Panc1 (cell line): ENCODE data around the gene ARHGEF37. TPM values are rescaled to one million over a fixed set of nuclear protein-coding genes. Genes with fewer than 3 reads are reported as not detected.

Experiments used
- ATAC-seq: fragments of 200-7000 bp; cut with Tn5 transposase; 2 replicates; pipeline ENCODE4 v1.9.1; 2020; ENCODE audit warnings: mild to moderate bottlenecking, moderate library complexity
- BruUV-seq: library from RNA; stranded (reverse); fragments of 400-500 nt; replicated peaks from 2 replicates; lab custom pipeline; 2021; lab: Mats Ljungman, UMichigan
- CTCF ChIA-PET: fragments of 300-600 bp; sonication (Branson Sonifier 250); formaldehyde crosslinking; loops from one replicate; lab custom pipeline; 2022; ENCODE audit warnings: antibody characterized with exemption; lab: Charles Lee
- POLR2A ChIA-PET: fragments of 300-600 bp; sonication (Branson Sonifier 250); formaldehyde crosslinking; loops from one replicate; lab custom pipeline; 2022; ENCODE audit warnings: antibody characterized with exemption; lab: Charles Lee
- DNase-seq: peaks from one replicate; pipeline ENCODE4 v3.0.0-alpha.2; 2010; ENCODE audit warnings: low read depth, low spot score
- H3K27ac ChIP-seq: 2 replicates; pipeline ENCODE4 v1.5.1; 2011; ENCODE audit warnings: mild to moderate bottlenecking, low read length, inconsistent platforms
- H3K27me3 ChIP-seq: fragments of 200-500 bp; sonication (Bioruptor generic); 2 replicates; pipeline ENCODE4 v1.6.0; 2014; ENCODE audit warnings: low read length, inconsistent platforms; ENCODE audit not compliant: control insufficient read depth, insufficient read depth
- H3K36me3 ChIP-seq: fragments of 200-500 bp; sonication (Bioruptor generic); 2 replicates; pipeline ENCODE4 v1.5.1; 2014; ENCODE audit warnings: inconsistent platforms, mild to moderate bottlenecking, low read length, moderate library complexity; ENCODE audit not compliant: control insufficient read depth, insufficient read depth
- H3K4me1 ChIP-seq: 2 replicates; pipeline ENCODE4 v1.5.1; 2011; ENCODE audit warnings: inconsistent platforms, mild to moderate bottlenecking, low read length, moderate library complexity; ENCODE audit not compliant: control insufficient read depth, insufficient read depth
- H3K4me3 ChIP-seq, 2 experiments: 2 replicates each; pipeline ENCODE4 v1.5.1; 2011 to 2012; ENCODE audit warnings: low read depth in 2 of 2, low read length in 2 of 2, mild to moderate bottlenecking in 2 of 2, inconsistent platforms in 1 of 2, moderate library complexity in 1 of 2
- H3K9me3 ChIP-seq: fragments of 200-500 bp; sonication (Bioruptor generic); 2 replicates; pipeline ENCODE4 v1.5.1; 2014; ENCODE audit warnings: low read depth, mild to moderate bottlenecking, inconsistent platforms, low read length, moderate library complexity; ENCODE audit not compliant: control insufficient read depth, insufficient read depth
- POLR2AphosphoS5 ChIP-seq: IDR thresholded peaks from 2 replicates; pipeline ENCODE4 v1.6.1; 2012; ENCODE audit warnings: mild to moderate bottlenecking, low read depth, low read length, moderate library complexity
- SIN3A ChIP-seq: IDR thresholded peaks from 2 replicates; pipeline ENCODE4 v1.6.1; 2012; ENCODE audit warnings: low read depth, mild to moderate bottlenecking, low read length, moderate library complexity, borderline replicate concordance; ENCODE audit not compliant: insufficient read depth
- TCF7L2 ChIP-seq: IDR thresholded peaks from 2 replicates; pipeline ENCODE4 v1.6.1; 2011; ENCODE audit warnings: mild to moderate bottlenecking, low read depth, low read length, inconsistent platforms
- in situ Hi-C: cut with HindIII; loops from 2 replicates; pipeline ENCODE4 v1.10.0; 2016; ENCODE audit warnings: low sequenced_read_pairs, low pct_unique_long_range_greater_than_20kb
- intact Hi-C: fragments of 100-400 bp; cut with micrococcal nuclease; formaldehyde crosslinking; loops from one replicate; pipeline ENCODE4 v1.10.0; 2022; ENCODE audit not compliant: unreplicated experiment
- total RNA-seq: library from RNA; stranded (reverse); gene quantifications from one replicate; pipeline ENCODE4 v1.2.1, GENCODE V29; 2021; ENCODE audit not compliant: unreplicated experiment
- TF ChIP-seq, protein P1 (sequence below): fragments of 450-650 bp; IDR thresholded peaks from 2 replicates; pipeline ENCODE4 v1.5.1; 2017; ENCODE audit warnings: mild to moderate bottlenecking
- TF ChIP-seq, protein P2 (sequence below), 2 experiments: IDR thresholded peaks; 2 replicates each; pipeline ENCODE4 v1.6.1; 2011 to 2012; ENCODE audit warnings: low read depth in 2 of 2, control low read depth in 1 of 2, low read length in 1 of 2, mild to moderate bottlenecking in 1 of 2, moderate library complexity in 1 of 2; ENCODE audit not compliant: insufficient read depth in 1 of 2

ARHGEF37 gene
- total RNA-seq, 1 experiment from 2014 or later = 3.2 TPM

DNA sequence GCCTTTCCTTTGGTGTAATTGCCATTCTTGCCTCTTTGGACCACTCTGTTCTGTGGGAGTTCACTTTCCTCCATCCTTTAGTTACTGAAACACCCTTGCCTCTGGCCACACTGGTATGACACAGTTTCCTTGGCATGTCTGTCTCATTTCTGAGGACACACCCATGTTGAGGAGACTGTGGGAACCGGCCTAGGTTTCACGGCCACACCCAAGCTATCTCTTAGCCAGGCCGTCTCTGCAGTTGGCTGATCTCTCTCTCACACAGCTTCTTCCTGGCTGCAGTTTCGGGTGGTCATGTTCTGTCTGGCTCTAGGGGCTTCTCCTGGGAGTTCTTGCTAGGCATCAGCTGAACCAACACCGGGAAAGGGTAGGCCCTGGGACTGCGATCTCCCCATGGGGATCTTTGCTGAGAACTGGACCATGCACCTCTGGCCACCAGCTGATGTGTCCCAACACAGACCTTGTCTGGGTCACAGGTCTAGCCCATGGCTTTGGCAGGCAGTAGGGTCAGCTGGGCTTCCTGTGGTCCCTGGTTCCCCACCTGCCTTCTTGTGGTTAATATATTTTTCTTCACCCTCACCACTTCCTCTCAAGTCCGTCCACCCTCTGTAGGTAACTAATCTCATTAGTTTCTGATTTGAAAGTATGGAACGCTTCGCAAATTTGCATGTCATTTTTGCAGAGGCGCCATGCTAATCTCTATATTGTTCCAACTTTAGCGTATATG, 24.9 kb downstream of the ARHGEF37 start:
- BruUV-seq = no TSS peak
- ChIA-PET POLR2A (interaction anchor here (0.6 kb wide), 1 partner anchor 132 kb away, joined by 3 read pairs; no protein-coding TSS in a partner anchor), CTCF (no interaction called here)
- no peak for TF ChIP-seq TCF7L2
- TF ChIP-seq POLR2AphosphoS5 = no peak
- TF ChIP-seq, protein P1, sequence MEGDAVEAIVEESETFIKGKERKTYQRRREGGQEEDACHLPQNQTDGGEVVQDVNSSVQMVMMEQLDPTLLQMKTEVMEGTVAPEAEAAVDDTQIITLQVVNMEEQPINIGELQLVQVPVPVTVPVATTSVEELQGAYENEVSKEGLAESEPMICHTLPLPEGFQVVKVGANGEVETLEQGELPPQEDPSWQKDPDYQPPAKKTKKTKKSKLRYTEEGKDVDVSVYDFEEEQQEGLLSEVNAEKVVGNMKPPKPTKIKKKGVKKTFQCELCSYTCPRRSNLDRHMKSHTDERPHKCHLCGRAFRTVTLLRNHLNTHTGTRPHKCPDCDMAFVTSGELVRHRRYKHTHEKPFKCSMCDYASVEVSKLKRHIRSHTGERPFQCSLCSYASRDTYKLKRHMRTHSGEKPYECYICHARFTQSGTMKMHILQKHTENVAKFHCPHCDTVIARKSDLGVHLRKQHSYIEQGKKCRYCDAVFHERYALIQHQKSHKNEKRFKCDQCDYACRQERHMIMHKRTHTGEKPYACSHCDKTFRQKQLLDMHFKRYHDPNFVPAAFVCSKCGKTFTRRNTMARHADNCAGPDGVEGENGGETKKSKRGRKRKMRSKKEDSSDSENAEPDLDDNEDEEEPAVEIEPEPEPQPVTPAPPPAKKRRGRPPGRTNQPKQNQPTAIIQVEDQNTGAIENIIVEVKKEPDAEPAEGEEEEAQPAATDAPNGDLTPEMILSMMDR = no peak
- no peak for TF ChIP-seq SIN3A
- TF ChIP-seq, protein P2, sequence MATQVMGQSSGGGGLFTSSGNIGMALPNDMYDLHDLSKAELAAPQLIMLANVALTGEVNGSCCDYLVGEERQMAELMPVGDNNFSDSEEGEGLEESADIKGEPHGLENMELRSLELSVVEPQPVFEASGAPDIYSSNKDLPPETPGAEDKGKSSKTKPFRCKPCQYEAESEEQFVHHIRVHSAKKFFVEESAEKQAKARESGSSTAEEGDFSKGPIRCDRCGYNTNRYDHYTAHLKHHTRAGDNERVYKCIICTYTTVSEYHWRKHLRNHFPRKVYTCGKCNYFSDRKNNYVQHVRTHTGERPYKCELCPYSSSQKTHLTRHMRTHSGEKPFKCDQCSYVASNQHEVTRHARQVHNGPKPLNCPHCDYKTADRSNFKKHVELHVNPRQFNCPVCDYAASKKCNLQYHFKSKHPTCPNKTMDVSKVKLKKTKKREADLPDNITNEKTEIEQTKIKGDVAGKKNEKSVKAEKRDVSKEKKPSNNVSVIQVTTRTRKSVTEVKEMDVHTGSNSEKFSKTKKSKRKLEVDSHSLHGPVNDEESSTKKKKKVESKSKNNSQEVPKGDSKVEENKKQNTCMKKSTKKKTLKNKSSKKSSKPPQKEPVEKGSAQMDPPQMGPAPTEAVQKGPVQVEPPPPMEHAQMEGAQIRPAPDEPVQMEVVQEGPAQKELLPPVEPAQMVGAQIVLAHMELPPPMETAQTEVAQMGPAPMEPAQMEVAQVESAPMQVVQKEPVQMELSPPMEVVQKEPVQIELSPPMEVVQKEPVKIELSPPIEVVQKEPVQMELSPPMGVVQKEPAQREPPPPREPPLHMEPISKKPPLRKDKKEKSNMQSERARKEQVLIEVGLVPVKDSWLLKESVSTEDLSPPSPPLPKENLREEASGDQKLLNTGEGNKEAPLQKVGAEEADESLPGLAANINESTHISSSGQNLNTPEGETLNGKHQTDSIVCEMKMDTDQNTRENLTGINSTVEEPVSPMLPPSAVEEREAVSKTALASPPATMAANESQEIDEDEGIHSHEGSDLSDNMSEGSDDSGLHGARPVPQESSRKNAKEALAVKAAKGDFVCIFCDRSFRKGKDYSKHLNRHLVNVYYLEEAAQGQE (IDR thresholded peaks at IDR 0.05; ENCODE audit: insufficient read depth in 1 of 2, low read depth in 2 of 2, low read length in 1 of 2) = no peak
- Histone ChIP-seq H3K27ac (no peak overlapping the region), H3K4me3 (no peak overlapping the region), H3K36me3 (no peaks in the 10 kb centered on the region), H3K4me1 (no peaks in the 10 kb centered on the region), H3K27me3 (no peaks in the 10 kb centered on the region), H3K9me3 (no peaks in the 10 kb centered on the region)
- intact Hi-C loops = no loop called here
- ATAC-seq = peak; percentile 69
- peak; percentile 67 for DNase-seq
- in situ Hi-C loops = no loop called here

DNA sequence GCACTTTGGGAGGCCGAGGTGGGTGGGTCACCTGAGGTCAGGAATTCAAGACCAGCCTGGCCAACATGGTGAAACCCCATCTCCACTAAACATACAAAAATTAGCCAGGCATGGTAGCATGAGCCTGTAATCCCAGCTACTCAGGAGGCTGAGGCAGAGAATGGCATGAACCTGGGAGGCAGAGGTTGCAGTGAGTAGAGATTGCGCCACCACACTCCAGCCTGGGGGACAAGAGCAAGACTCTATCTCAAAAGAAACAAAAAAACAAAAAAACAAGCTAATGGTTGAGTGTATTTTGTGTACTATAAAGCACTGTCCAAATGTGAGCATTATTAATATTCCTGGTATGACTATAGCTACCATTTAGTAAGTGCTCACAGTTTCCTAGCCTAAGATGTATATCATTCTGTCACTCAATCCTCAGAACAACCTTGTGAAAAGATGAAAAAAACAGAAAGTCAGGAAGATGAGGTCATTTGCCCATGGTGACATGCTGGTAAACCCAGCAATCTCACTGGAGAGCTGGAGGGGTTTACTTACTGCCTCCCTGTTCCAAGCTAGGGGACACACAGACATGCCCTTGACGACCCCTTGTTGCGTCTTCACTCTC, 27.7 kb downstream of the ARHGEF37 start:
- H3K4me3 ChIP-seq = no peak overlapping the region
- no peaks in the 10 kb centered on the region for H3K4me1 ChIP-seq
- no peaks in the 10 kb centered on the region for H3K27me3 ChIP-seq
- BruUV-seq = no TSS peak
- no peak for DNase-seq
- H3K9me3 ChIP-seq = no peaks in the 10 kb centered on the region
- CTCF ChIA-PET = interaction anchor here (0.8 kb wide), 1 partner anchor 10 kb away, joined by 3 read pairs; no protein-coding TSS in a partner anchor
- POLR2A ChIA-PET = no interaction called here
- TF ChIP-seq, protein P1 = no peak
- TF ChIP-seq POLR2AphosphoS5 = no peak
- TF ChIP-seq TCF7L2 = no peak
- TF ChIP-seq, protein P2 (IDR thresholded peaks at IDR 0.05; ENCODE audit: insufficient read depth in 1 of 2, low read depth in 2 of 2, low read length in 1 of 2) = no peak
- TF ChIP-seq SIN3A = no peak
- intact Hi-C loops = no loop called here
- in situ Hi-C loops = no loop called here
- ATAC-seq = no peak
- no peaks in the 10 kb centered on the region for H3K36me3 ChIP-seq
- no peak overlapping the region for H3K27ac ChIP-seq
